NOMO-1 treated with dmso at 0.1 percent for 144 hours (cell line): ENCODE measurements around the gene KRTAP10-9.
"Not testable (repeated sequence)": the region's sequence is repeated elsewhere in the genome, so short reads cannot be mapped to it uniquely, and the experiment has no call there.

Experiments
- DNase-seq: peaks from one replicate; lab custom pipeline; 2025; ENCODE audit not compliant: unreplicated experiment; lab: John Stamatoyannopoulos, UW

The KRTAP10-9 gene

DNA sequence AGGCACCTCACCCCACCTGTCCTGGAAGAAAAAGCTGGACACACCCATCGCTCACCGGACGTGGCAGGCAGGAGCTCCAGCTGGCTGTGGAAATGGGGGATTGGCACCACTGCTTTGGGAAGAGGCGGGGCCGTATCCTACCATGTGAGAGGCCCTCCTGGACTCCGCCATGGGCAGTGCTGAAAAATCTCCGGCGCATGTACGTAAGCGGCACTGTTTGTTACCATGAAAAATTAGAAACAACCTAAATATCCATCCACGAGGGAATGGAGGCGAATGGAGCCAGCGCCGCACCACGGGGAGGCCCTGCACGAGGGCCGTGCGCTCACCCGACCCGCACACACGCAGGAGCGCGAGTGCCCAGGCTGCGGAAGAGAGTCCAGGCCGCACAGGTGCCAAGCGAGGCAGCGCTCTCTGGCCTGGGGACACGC, 11.9 kb upstream of the KRTAP10-9 start:
- DNase-seq = no peak

DNA sequence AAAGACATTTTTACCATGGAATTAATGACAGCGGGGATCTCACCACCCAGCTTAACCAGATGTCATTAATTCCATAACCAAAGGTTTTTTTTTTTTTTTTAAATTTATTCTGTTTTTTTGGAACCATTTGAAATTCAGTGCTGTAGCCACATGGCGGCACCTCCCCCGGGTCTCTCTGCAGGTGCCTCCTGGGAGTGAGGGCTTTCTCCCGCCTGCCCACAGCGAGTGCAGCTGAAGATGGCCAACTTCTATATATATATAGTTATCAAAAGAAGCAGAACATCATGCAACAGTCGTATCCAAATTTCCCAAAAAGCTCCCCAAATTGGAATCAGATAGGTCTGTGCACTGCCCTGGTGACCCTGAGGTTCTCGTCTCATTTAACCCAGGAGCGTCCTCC, 11.4 kb upstream of the KRTAP10-9 start:
- DNase-seq = no peak

DNA sequence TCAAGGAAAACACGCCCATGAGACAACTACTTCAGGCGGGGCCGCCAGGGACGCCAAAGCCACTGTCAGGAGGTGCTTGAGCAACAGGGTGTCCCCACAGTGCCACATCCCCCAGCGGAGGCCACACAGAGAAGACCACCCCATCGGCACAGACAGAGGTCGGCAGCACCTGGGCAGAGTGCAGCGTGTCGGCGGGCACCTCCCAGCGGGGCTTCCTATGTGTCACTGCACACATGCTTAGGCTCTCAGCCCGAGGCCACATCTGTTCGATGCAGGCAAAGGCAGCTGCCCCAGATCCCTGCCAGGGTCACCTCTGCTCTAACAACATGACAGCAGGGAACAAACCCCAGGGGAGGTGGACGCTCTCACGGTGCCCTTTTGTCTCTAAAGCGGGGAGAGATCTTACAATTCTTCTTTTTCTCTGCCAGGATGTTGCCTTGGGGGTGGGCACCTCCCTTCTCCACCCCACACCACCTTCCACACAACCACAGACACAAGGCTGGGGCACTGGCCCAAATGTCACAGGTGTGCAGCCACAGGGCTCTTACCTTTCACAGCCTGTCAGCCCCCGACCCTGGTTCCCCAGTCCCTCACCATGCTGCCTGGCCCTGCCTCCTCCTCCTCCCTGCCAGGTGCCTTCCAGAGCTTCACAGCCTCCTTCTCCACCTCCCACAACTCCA, 10.8 kb upstream of the KRTAP10-9 start:
- no peak for DNase-seq

DNA sequence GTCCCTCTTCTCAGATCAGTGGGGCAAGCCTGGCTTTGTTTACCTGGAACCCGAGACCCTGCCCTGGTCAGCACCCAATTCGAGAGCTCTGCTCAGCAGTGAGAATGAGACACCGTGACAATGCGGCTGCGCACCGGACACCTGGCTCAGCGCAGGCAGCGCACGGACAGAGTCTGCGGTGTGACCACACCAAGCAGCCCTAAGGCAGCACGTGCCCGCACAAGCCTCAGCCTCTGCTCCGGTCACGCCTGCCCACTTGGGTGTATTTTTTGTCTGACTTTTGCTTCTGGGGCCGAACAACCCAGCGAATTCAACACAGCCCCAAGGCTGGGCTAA, 10.3 kb upstream of the KRTAP10-9 start:
- no peak for DNase-seq

DNA sequence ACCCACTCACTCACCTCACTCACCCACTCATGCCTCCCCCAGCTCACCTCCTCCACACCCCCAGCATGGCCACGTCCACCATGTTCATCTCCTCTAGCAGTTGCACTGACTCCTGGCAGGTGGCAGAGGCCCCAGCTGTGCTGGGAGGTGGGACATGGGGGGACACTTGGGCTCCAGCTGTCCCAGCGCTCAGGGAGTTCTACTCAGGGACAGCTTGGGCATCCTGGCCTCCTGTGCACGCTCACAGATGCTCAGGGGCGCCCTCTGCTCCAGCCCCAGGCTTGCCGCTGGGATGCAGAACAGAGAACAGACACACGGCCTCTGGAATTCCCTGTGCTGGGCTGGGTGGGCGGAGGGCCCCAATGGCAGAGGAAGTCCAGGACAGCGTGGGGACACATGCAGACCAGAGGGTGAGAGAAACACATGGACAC, 9.8 kb upstream of the KRTAP10-9 start:
- DNase-seq = no peak

DNA sequence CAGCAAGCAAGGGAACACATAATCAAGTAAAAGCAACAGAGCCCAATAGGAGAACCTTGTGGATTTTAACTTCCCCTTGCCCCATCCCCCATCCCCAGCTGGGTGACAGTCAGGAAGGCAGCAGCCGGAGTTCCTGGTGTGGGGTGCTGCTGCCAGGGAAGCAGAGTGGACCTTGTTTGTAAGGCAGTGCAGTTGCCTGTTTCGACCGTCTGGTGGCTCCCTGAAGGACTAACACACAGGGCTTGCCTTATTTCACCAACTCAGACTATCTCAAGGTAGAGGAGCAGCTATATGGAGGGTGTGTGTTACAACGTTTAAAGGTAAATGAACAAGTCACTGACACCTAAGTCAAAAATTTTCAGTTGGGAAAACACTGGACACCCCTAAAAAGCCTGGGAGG, 8.4 kb upstream of the KRTAP10-9 start:
- DNase-seq = no peak

DNA sequence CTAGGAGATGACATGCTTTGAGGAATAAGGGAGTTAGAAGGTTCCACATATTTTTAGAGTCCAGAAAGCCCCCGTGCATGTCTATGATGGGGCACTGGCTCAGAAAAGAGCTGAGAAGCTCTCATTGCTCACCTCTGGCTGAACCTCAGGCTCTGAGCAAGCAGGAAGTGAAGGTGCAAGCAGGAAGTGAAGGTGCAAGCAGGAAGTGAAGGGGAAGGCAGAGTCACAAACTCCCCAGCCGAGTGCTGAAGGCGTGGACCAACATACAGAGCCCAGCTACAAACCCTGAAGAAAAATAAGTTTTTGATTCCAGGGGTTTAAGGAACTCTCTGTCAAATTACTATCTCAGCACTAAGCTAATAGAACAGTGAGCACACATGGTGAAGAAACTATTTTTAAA, 8.0 kb upstream of the KRTAP10-9 start:
- DNase-seq = no peak

DNA sequence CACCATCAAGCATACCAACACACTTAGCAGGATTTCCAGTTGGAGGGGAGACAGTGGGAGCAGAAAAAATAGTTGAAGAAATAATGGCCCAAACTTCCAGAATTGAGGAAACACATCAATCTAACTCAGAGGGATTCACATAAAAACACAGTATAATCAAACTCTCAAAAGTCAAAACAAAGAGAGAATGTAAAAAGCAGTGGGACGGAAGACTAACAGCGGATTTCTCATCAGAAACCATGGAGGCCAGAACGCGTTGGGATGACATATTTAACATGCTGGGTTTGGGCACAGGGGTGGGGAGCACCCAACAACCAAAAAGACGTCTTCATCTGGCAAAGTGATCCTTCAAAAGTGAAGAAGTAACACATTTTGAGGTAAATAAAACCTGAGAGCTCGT, 7.0 kb upstream of the KRTAP10-9 start:
- no peak for DNase-seq

DNA sequence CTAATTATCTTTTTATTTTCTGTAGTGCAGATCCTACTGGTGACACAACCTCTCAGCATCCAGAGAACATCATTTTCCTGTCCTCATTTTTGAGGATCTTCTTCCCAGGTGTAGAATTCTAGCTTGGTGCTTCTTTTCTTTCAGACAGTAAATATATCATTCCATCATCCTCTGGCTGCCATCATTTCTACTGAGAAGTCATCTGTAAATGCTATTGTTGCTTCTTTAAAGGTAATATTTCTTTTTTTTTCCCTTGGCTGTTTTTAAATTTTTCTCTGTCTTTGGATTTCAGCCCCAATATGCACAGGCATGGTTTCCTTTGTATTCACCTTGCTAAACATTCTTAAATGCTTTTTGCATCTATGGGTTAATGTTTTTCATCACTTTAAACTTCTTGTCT, 3.3 kb upstream of the KRTAP10-9 start:
- no peak for DNase-seq

DNA sequence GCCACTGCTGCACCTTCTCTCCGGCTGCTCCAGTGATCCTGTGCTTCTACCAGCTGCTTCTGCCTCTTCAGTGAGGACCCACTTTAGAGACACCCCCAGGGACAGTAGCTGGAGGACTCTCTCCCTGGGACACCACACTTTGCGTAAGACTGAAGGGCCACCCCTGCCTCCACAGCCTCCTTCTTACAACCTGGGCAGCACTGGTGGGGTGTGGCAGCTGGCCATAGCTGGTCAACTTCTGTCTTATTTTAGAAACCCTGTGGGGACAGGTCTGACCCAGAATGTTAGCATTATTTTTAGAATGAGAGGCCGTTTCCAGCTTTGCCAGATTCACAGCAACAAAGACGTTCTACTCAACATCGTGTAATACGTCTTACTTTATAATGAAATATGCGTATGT, 1.1 kb upstream of the KRTAP10-9 start:
- DNase-seq = no peak

DNA sequence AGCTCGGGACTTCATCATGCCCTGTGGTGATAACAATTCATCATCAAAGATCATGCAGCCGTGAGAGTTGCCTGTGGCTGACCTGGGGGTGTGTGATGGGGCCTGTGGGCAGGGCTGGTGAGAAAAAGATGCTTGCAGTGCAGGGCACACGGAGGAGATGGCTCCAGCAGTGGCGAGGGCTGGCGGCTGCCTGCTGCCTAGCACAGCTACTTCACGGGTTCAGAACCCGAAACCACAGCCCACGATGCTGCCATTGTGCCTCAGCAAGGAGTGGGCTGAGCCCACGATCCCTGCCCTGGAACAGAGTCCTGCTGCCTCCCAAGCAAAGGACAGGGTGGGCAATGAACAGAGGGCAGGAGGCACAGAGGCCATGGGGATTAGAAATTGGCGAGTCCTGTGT, 631 bp upstream of the KRTAP10-9 start:
- no peak for DNase-seq

DNA sequence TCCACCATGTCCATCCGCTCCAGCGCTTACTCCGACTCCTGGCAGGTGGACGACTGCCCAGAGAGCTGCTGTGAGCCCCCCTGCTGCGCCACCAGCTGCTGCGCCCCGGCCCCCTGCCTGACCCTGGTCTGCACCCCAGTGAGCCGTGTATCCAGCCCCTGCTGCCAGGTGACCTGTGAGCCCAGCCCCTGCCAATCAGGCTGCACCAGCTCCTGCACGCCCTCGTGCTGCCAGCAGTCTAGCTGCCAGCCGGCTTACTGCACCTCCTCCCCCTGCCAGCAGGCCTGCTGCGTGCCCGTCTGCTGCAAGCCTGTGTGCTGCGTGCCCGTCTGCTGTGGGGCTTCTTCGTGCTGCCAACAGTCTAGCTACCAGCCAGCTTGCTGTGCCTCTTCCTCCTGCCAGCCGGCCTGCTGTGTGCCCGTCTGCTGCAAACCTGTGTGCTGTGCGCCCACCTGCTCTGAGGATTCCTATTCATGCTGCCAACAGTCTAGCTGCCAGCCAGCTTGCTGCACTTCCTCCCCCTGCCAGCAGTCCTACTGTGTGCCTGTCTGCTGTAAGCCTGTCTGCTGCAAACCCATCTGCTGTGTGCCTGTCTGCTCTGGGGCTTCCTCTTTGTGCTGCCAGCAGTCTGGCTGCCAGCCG, 409 bp downstream of the KRTAP10-9 start:
- not testable (repeated sequence) for DNase-seq

DNA sequence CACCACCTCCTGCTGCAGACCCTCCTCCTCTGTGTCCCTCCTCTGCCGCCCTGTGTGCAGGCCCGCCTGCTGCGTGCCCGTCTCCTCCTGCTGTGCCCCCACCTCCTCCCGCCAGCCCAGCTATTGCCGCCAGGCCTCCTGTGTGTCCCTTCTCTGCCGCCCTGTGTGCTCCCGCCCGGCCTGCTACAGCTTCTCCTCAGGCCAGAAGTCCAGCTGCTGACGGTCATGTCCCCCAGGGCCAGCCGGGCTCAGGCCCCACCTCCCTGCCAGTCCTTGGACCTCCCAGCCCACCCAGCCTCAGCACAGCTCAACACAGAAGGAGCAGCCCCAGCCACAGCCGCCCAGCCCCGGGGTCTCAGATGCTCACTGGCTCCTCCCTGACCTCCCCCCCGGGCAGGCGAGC, 939 bp downstream of the KRTAP10-9 start:
- not testable (repeated sequence) for DNase-seq

DNA sequence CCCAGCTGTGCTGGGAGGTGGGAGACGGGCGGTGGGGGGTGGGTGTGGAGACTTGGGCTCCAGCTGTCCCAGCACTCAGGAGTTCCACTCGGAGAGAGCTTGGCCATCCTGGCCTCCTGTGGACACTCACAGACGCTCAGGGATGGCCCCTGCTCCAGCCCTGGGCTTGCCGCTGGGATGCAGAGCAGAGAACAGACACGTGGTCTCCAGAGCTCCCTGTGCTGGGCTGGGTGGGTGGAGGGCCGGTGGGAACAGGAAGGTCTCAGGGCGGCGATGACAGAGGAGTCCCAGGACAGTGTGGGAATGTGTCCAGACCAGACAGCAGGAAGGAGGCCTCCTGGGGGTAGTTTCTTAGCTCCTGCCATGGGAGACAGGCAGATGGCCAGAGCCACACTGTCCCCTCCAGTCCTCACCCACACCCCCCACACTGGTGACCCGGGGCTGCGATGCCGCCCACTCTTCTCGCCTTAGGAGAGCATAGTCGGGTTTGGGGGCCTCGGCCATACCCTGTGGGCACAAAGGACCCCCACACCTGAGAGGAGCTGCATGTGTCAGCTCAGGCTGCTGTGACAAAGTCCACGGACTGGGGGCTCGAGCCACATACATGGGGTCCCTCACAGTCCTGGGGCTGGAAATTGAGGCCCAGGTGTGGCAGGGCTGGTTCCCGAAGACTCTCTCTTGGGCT, 2.0 kb downstream of the KRTAP10-9 start:
- no peak for DNase-seq

DNA sequence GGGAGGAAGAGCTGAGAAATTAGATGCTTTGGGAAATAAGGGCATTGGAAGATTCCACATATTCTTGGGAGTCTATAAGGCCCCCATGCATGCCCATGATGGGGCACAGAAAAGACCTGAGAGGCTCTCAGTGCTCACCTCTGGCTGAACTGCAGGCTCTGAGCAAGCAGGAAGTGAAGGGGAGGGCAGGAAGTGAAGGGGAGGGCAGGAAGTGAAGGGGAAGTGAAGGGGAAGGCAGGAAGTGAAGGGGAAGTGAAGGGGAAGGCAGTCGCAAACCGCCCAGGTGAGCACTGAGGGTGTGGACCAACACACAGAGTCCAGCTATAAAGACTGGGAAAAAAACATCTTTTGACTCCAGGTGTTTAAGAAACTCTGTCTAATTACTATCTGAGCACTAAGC, 3.5 kb downstream of the KRTAP10-9 start:
- DNase-seq = no peak

DNA sequence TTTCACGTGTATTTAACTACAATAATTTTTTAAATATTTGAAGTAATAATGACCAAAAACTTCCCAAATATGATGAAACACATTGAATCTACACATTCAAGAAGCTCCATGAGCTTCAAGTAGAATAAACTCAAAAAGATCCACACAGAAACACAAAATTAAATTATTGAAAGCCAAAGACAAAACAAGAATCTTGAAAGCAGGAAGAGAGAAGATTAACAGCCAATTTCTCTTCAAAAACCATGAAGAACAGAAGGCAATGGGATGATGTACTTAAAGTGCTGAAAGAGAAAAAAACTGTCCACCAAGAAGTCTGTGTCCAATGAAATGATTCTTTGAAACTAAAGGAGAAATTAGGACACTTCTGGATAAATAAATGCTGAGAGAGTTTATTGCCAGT, 5.2 kb downstream of the KRTAP10-9 start:
- no peak for DNase-seq

DNA sequence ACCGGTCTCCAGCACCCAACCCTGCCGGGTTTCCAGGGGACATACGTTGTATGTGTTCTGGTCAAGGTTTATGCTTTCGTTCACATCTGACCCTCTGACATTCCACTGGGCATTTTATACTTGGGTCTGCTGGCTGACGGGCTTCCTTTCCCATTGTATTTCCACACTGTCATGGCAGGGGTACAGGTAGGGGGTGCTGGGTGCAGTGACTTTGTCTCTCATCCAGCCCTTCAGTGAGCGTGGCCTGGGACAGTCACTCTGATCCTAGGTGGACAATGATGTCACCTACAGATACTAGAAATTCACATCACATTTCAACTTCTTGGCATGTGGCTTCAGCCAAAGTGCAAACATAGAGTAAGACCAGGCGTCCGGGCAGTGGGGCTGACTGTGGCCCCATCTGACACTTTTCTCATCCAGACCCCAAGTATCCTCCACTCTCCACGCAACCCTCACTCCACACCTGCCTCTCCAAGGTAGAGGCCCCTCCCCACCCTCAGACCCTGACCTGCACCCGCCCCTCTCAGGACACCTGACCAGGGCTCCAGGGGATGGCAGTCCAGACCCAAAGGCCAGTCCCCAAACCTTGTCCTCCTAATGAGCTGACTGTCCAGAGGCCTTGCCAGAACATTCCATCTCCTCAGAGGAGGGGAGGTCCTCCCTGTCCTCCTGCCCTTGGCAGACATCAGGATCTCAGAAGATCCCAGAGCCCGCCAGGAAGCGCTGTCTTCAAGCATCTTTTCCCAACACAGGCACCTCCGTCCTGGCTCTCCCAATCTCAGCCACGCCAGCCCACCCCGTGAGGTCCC, 9.5 kb downstream of the KRTAP10-9 start:
- no peak for DNase-seq

DNA sequence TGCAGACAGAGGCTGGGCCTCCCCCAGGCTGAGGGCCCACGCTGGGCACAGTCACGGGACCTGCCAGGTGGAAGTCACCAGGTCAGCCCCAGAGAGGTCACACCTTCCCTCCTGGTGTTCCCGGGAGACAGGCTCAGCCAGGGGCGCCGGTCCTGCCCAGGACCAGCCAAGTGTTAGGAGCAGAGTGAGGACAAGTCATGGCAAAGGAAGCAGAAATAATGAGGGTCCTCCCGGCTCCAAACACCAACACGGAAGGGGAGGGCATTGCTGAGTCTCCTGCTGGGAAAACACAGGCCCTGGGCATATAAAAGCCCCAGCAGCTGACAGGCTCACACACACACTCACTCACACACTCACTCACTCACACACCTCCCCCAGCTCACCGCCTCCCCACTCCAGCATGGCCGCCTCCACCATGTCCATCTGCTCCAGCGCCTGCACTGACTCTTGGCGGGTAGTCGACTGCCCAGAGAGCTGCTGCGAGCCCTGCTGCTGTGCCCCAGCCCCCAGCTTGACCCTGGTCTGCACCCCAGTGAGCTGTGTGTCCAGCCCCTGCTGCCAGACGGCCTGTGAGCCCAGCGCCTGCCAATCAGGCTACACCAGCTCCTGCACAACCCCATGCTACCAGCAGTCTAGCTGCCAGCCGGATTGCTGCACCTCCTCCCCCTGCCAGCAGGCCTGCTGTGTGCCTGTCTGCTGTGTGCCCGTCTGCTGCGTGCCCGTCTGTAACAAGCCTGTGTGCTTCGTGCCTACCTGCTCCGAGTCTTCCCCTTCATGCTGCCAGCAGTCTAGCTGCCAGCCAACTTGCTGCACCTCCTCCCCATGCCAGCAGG, 10.3 kb downstream of the KRTAP10-9 start, which contains the start of gene KRTAP10-10:
KRTAP10-10 (plus strand) TSS at position 339 of the 833 bp plus-strand sequence; CDS start at position 401, 62 bp downstream.
- no peak for DNase-seq

DNA sequence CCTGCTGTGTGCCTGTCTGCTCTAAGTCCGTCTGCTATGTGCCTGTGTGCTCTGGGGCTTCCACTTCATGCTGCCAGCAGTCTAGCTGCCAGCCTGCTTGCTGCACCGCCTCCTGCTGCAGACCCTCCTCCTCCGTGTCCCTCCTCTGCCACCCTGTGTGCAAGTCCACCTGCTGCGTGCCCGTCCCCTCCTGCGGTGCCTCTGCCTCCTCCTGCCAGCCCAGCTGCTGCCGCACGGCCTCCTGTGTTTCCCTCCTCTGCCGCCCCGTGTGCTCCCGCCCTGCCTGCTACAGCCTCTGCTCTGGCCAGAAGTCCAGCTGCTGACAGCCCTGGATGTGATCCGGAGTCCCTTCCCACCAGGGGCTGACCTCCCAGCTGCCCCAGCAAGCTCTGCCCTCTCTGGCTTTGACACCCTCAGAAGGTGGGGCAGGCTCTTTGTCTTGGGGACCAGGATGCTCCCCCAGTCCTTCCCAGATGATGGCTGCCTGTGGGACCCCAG, 11.0 kb downstream of the KRTAP10-9 start:
- not testable (repeated sequence) for DNase-seq
